Fibroblast of gingiva (primary cell): ENCODE data around the gene TANK.
"Not testable (repeated sequence)": the region's sequence is repeated elsewhere in the genome, so short reads cannot be mapped to it uniquely, and the experiment has no call there.

ENCODE experiments used
- DNase-seq: peaks from one replicate; pipeline ENCODE4 v3.0.0-alpha.2; 2011; ENCODE audit warnings: low read depth

TANK gene

GRCh38 chr2:161160226-161161073 is at the start of gene TANK:
TSS of gene TANK (plus strand) at chr2:161160428. CDS start at chr2:161179663, 19,235 bp downstream.
- DNase-seq, result peak; percentile 98

DNA sequence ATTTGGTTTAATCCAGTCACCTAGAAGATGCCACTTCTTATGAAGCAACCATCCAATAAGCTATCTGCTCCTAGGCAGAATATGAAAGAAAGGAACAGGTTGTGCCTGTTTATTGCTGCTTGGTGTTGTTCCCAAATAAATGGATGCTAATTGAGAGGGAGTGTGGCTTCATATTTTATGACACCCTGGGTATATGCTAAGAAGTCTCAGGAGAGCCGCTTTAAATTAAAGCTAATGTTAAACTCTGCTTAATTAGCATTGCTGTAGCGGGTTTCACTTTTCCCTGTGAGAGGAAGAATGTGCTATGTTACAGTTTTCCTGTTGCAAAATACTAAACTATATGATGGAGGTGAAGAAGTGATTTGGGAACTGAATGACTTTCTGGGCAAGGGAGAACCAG is 48.7 kb upstream of the TANK start:
- no peak for DNase-seq

GRCh38 chr2:161112908-161113307 is 47.3 kb upstream of the TANK start:
- DNase-seq, result no peak

- no peak for DNase-seq
These were observed 46.3 kb upstream of the TANK start for GRCh38 chr2:161113693-161114575.

- DNase-seq, result no peak
These were observed 45.0 kb upstream of the TANK start for GRCh38 chr2:161115205-161115604.

DNA sequence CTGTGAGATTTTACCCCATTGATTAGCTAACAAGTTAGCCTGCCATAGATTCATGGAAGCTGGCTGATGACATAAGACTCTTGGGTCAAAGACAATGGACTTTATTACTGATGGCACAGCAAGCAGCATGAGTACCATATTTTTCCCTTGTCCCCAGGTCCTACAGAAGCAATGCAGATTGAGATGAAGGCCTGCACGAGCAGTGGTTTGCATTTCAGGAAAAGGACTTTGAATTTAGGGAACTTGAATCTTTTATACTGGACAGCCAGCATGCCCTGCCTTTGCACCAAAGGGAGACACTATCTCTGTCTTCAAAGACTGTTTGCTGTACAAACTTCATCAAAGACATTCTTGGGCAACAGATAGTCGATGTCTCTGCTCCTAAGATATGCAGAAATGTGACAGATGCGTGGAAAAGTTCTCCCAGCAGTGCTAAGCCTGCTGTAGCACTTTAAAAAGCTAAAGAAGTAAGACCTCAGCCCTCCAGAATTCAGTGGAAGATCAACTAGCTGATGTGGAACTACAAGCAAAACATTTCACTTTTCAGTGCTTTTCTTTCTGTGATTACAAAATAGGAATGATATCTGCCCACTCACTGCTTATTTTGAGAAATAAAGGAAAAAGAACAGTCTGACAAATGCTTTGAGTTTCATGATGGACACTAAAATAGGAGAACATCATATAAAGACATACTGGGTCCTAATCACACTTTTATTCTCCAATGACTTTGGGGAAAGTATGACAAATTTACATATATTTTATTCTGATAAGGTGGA is 44.4 kb upstream of the TANK start:
- DNase-seq, result no peak

DNA sequence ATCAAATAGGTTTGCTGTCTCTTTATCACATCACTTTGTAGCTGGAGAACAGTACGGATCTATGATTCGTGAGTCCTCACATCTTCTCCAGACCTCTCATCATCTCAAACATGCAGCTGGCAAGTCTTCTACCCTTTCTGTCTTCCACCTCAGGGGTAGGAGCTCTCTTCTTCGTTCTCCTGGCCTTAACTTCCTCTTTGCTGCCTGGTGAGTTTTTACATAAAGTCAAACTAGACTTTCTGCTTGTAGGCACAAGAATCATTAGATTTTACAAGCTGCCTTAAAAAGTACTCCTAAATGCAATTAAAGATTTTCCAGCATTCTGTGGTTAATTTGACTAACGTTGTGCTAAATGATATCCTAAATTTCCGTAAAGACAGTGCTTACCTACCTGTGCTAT is 43.7 kb upstream of the TANK start:
- DNase-seq, result no peak

DNA sequence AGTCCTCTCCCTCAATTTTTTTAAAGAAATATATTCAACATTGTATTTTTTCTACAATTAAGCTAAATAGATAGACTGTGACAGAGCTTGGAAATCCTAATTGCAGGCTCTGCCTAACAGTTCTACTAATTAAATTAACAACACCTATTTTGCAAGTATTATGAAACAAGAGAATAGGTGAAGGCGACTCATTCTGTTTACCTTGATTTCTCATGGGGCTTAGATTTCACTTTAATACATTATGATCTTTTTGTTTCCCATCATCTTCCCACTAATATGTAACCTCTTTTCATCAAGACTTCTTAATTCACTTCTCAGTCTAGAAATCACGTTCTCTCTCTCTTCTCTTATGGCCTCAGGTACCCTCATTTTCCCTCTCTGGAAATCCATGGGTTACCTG is 42.7 kb upstream of the TANK start:
- no peak for DNase-seq

DNA sequence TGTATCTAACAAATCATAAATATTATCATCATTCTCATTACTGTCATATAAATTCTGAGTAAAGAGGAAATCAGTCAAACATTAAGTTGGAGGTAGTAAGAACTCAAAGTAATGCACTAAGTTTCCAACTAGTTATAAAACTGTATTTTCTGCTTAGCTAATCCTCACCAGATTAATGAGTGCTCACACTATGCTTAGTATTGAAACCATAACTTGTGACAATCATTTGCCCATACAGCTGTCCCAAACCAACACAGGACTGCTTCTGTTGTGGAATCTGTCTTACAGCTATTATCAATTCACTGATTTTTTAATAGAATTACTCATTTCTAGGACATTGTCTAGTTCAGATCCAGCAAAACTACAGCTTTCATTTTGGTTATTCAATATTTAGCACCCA is 41.5 kb upstream of the TANK start:
- no peak for DNase-seq

GRCh38 chr2:161119483-161119882 is 40.7 kb upstream of the TANK start:
- DNase-seq, result no peak

DNA sequence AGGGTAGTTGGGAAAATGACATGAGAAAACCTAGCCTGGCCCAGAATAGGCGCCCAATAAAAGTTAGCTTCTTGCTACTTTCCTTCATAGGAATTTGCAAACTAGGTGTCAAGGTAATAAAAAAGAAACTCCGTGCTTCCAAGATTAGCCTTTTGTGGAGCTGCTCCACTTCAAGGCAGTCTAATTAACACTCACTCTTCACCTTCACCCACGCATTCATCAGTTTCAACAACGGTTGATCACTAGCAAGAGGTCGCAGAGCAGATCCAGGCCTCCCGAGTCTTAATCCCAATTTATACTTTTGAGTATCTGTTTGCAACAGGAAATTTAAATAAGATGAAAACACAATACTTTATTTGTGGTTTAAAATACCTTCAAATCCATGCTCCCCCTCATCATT is 39.5 kb upstream of the TANK start:
- no peak for DNase-seq

DNA sequence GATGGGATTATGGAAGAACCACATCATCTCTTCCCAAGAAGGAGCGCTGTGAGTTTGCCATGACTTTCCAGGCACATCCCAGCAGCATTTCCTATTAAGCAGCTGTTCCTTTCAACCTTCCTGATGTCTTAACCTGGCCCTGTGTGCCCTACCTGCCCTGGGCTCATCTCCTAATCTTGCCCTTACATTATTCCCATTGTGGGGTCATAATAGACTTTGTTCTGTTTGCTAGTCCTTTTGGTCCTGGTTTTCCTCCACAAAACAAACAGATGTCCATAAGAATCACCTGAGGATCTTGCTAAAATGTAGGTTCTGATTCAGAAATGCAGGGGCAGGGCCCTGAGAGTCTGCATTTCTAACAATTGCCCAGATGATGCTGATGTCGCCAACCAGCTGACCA is 38.6 kb upstream of the TANK start:
- no peak for DNase-seq

DNA sequence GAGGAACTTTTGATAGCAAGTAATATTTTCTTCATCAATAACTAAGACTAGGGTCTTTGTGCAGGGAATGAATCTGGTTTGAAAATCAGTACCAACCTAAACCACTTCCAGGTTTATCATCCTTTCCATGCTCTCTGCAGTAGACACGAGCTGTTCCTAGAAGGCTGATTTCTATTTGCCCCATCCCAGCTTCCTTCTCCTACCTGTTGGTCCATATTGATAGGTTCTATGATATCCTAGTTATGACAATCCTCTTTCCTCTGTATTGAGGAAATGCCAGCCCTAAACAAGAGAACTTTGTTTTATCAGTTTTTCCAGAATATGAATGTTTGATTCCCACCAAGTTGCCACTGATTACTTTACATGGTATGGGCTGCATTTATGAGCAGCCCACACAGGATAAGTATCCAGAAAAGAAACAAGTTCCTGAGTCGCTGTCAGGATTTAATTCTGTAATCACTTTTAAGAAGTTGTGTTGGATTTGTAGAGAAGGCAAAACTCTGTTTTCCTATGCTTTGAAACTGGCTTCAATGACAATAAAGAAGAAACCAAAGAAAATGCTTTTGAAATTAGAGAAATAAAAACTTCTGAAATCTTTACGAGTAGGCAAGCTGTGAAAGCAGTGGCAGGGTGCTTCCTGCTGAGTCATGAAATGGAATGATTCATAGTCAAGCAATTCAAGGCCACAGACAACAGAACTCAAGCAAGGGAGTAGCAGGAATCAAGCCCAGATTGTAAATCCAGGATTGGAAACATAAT is 37.3 kb upstream of the TANK start:
- peak; percentile 91 for DNase-seq

DNA sequence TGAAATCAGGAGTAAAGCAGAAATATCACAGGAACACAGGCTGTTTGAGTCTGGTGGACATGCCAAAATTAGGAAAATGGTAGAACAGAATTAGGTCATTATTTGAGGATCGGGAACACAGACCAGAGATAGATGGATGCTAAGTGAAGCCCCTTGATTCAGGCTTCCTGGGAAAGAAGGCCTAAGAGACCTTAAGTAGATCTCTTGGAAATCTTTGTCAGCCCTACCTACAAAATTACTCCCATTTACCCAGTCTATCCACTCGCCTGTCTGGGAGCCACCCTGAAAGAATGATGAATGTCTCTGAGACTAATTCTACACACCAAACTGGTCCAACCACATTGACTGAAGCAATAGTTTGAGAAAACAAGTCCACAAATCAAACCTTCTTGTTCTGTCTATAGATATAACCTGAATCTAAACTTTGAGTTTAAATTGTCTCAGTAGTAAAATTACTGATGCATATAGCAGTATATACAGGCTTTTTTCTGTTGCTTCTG is 36.6 kb upstream of the TANK start:
- DNase-seq, result no peak

- no peak for DNase-seq
These were observed 36.0 kb upstream of the TANK start for GRCh38 chr2:161124201-161124600.

DNA sequence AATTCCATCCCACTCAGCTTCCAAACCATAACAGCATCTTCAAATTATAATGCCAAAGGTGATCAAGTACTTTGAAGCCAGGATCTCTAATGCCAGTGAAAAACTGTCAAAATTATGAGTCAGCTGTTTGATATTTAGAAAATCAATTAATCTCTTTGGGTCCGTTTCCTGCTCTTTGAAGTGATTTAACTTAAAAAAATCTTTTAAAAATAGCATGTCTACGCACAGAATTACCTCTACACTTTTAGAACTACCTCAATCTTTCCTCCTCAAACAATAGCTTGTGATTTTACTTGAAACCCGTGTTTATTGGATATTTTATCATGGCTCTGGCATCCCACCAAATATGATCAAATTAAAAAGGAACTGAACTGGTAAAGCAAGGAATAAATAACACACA is 31.3 kb upstream of the TANK start:
- DNase-seq, result no peak

DNA sequence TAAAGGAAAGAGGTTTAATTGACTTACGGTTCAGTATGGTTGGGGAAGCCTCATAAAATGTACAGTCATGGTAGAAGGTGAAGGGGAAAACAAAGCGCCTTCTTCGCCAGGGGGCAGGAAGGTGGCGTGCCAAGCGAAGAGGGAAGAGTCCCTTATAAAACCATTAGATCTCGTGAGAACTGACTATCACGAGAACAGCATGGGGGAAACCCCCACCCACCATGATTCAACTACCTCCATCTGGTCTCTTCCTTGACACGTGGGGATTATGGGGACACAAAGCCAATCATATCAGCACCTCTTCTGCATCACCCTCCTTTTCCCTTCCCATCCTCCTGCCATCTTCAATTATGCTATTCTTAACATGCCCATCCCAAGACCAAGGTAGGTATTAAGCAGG is 29.9 kb upstream of the TANK start:
- DNase-seq, result no peak

DNA sequence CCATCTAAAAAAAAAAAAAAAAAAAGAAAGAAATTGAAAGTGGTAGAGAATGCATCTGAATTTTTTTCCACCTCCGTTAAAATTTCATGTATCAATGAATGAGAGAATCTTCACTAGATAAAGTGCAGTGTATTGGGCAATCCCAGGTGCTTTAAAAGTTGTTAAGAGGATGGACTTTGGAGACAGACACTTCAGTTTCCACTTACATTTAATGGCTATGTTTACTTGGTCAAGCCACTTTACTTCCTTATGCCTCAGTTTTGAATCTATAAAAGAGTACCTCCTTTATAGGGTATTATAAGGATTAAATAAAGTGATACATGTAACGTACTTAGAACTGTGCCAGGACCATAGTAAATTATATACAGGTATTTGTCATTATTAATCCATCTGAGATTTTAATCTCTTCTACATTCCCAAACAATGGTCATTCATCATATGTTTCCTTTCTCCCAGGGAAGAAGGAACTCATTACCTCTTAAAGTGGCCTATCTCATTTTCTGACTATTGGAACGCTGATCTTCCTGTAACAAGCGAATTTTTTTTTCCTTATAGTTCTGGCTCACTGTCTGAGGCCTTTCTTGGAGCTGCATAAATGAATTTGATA is 29.1 kb upstream of the TANK start:
- no peak for DNase-seq

GRCh38 chr2:161131804-161132203 is 28.4 kb upstream of the TANK start:
- DNase-seq, result peak; percentile 55

DNA sequence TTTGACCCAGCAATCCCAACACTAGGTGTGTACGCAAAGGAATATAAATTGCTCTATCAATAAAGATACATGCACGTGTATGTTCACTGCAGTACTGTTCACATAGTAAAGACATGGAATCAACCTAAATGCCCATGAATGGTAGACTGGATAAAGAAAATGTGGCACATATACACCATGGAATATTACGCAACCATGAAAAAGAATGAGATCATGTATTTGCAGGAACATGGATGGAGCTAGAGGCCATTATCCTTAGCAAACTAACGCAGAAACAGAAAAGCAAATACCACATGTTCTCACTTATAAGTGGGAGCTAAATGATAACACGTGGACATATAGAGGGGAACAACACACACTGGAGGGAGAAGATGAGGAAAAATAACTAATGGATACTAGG is 27.8 kb upstream of the TANK start:
- DNase-seq, result not testable (repeated sequence)

GRCh38 chr2:161133366-161133765 is 26.9 kb upstream of the TANK start:
- no peak for DNase-seq
